Measurements from ENCODE around the gene SLC39A1. TPM values are rescaled to one million over a fixed set of nuclear protein-coding genes. Genes with fewer than 3 reads are reported as not detected.

SLC39A1 gene
- total RNA-seq, 1 experiment from 2014 or later = 204 TPM

- no peak overlapping the region for H3K27ac Mint-ChIP-seq
- ChIA-PET POLR2A (no interaction called here), CTCF (no interaction called here)
Observed at GRCh38 chr1:153932156-153933131, 30.9 kb downstream of the SLC39A1 start.

GRCh38 chr1:153929981-153930948 lies 33.1 kb downstream of the SLC39A1 start:
- Mint-ChIP-seq H3K36me3 (peaks cover 25% of the 10 kb centered on the region), H3K27ac (no peak overlapping the region), H3K9me3 (no peaks in the 10 kb centered on the region), H3K4me1 (no peaks in the 10 kb centered on the region), H3K4me3 (no peak overlapping the region), H3K27me3 (ENCODE audit: low read depth) (no peaks in the 10 kb centered on the region)
- POLR2A ChIA-PET = interaction anchor here (0.6 kb wide), 1 partner anchor 16 kb away, joined by 3 read pairs; the partner anchor contains the start of gene DENND4B
- no peak for DNase-seq (ENCODE audit: low spot score)
- CTCF ChIA-PET = interaction anchor here (0.6 to 2.6 kb wide), 6 partner anchors 11 to 298 kb away, joined by 3 to 18 read pairs (median 4); partner anchors contain the start of gene DENND4B
- peak; percentile 68 for ATAC-seq
- TF ChIP-seq TEAD4 (CRISPR knock-in tag; IDR thresholded peaks at IDR 0.05) (no peak), ZNF232 (CRISPR knock-in tag; IDR thresholded peaks at IDR 0.05) (no peak), ZNF219 (CRISPR knock-in tag; IDR thresholded peaks at IDR 0.05; ENCODE audit: borderline replicate concordance) (no peak), TCF7 (CRISPR knock-in tag; IDR thresholded peaks at IDR 0.05; ENCODE audit: low read depth) (no peak), NR1H2 (CRISPR knock-in tag; IDR thresholded peaks at IDR 0.05) (no peak), FOXP1 (CRISPR knock-in tag; IDR thresholded peaks at IDR 0.05; ENCODE audit: borderline replicate concordance) (no peak), MAX (CRISPR knock-in tag; IDR thresholded peaks at IDR 0.05) (no peak), PRDM15 (CRISPR knock-in tag; IDR thresholded peaks at IDR 0.05) (no peak), JUN (CRISPR knock-in tag; IDR thresholded peaks at IDR 0.05) (no peak)

More at GRCh38 chr1:153932156-153933131, 30.9 kb downstream of the SLC39A1 start:
- H3K36me3 Mint-ChIP-seq = peaks cover 47% of the 10 kb centered on the region
- TF ChIP-seq, protein P1, sequence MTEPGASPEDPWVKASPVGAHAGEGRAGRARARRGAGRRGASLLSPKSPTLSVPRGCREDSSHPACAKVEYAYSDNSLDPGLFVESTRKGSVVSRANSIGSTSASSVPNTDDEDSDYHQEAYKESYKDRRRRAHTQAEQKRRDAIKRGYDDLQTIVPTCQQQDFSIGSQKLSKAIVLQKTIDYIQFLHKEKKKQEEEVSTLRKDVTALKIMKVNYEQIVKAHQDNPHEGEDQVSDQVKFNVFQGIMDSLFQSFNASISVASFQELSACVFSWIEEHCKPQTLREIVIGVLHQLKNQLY (CRISPR knock-in tag; IDR thresholded peaks at IDR 0.05) = no peak
- TF ChIP-seq, protein P2, sequence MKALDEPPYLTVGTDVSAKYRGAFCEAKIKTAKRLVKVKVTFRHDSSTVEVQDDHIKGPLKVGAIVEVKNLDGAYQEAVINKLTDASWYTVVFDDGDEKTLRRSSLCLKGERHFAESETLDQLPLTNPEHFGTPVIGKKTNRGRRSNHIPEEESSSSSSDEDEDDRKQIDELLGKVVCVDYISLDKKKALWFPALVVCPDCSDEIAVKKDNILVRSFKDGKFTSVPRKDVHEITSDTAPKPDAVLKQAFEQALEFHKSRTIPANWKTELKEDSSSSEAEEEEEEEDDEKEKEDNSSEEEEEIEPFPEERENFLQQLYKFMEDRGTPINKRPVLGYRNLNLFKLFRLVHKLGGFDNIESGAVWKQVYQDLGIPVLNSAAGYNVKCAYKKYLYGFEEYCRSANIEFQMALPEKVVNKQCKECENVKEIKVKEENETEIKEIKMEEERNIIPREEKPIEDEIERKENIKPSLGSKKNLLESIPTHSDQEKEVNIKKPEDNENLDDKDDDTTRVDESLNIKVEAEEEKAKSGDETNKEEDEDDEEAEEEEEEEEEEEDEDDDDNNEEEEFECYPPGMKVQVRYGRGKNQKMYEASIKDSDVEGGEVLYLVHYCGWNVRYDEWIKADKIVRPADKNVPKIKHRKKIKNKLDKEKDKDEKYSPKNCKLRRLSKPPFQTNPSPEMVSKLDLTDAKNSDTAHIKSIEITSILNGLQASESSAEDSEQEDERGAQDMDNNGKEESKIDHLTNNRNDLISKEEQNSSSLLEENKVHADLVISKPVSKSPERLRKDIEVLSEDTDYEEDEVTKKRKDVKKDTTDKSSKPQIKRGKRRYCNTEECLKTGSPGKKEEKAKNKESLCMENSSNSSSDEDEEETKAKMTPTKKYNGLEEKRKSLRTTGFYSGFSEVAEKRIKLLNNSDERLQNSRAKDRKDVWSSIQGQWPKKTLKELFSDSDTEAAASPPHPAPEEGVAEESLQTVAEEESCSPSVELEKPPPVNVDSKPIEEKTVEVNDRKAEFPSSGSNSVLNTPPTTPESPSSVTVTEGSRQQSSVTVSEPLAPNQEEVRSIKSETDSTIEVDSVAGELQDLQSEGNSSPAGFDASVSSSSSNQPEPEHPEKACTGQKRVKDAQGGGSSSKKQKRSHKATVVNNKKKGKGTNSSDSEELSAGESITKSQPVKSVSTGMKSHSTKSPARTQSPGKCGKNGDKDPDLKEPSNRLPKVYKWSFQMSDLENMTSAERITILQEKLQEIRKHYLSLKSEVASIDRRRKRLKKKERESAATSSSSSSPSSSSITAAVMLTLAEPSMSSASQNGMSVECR (CRISPR knock-in tag; IDR thresholded peaks at IDR 0.05; ENCODE audit: borderline replicate concordance) = no peak
- TF ChIP-seq CTCF (IDR thresholded peaks at IDR 0.05) = no peak
- no peak for TF ChIP-seq TEAD1 (CRISPR knock-in tag; IDR thresholded peaks at IDR 0.05)
- TF ChIP-seq NFE2L1 (CRISPR knock-in tag; IDR thresholded peaks at IDR 0.05) = no peak
- TF ChIP-seq CBFB (CRISPR knock-in tag; IDR thresholded peaks at IDR 0.05; ENCODE audit: low read depth) = no peak
- no peak overlapping the region for H3K4me3 Mint-ChIP-seq
- no peaks in the 10 kb centered on the region for H3K9me3 Mint-ChIP-seq
- no peaks in the 10 kb centered on the region for H3K27me3 Mint-ChIP-seq (ENCODE audit: low read depth)
- no peaks in the 10 kb centered on the region for H3K4me1 Mint-ChIP-seq
- DNase-seq (ENCODE audit: low spot score) (no peak), ATAC-seq (no peak)
